ENCODE data around the gene CCL25.
"Not testable (repeated sequence)": the region's sequence is repeated elsewhere in the genome, so short reads cannot be mapped to it uniquely, and the experiment has no call there.

The CCL25 gene

DNA sequence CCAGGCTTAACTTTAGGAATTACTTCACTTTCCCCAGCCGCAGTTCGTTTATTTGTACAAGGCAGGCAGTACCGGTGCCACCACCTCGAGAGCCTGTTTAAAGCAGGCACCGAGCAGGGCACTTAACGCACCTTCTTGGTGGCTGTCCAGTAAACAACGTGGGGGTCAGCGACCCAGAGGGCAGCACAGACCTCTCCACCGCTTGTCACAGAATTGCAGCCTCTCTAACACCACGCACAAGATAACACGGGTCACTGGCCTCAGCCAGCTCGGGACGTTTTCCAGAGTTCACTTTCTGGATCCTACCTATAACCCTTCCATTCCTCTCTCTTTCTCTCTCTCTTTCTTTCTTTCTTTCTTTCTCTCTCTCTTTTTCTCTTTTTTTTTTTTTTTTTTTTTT, 30.3 kb upstream of the CCL25 start:
- TF ChIP-seq, protein P1, sequence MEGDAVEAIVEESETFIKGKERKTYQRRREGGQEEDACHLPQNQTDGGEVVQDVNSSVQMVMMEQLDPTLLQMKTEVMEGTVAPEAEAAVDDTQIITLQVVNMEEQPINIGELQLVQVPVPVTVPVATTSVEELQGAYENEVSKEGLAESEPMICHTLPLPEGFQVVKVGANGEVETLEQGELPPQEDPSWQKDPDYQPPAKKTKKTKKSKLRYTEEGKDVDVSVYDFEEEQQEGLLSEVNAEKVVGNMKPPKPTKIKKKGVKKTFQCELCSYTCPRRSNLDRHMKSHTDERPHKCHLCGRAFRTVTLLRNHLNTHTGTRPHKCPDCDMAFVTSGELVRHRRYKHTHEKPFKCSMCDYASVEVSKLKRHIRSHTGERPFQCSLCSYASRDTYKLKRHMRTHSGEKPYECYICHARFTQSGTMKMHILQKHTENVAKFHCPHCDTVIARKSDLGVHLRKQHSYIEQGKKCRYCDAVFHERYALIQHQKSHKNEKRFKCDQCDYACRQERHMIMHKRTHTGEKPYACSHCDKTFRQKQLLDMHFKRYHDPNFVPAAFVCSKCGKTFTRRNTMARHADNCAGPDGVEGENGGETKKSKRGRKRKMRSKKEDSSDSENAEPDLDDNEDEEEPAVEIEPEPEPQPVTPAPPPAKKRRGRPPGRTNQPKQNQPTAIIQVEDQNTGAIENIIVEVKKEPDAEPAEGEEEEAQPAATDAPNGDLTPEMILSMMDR (conservative IDR thresholded peaks at IDR 0.05), result no peak
- H3K27ac ChIP-seq, result no peak overlapping the region

DNA sequence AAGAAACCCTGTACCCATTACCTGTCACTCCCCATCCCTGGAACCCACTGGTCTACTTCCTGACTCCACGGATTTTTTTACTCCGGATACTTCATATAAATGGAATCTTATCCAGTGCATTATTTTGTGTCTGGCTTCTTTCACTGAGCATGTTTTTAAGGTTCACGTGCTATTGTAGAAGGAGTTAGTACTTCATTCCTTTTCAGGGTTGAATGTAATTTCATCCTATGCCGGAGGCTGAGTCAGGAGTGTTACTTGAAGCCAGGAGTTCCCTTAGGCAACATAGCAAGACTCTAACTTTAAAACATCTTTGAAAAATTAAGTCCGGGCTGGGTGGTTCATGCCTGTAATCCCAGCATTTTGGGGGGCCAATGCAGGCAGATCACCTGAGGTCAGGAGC, 29.2 kb upstream of the CCL25 start:
- TF ChIP-seq, protein P1 (conservative IDR thresholded peaks at IDR 0.05), result no peak
- no peak overlapping the region for H3K27ac ChIP-seq

DNA sequence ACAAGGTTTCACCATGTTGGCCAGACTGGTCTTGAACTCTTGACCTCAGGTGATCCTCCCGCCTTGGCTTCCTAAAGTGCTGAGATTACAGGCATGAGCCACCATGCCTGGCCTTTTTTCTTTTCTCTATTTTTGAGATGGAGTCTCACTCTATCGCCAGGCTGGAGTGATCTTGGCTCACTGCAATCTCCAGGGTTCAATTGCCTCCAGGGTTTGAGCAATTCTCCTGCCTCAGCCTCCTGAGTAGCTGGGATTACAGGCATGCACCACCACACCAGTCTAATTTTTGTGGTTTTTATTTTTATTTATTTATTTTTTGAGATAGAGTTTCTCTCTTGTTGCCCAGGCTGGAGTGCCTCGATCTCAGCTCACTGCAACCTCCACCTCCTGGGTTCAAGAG, 28.3 kb upstream of the CCL25 start:
- H3K27ac ChIP-seq, result not testable (repeated sequence)

DNA sequence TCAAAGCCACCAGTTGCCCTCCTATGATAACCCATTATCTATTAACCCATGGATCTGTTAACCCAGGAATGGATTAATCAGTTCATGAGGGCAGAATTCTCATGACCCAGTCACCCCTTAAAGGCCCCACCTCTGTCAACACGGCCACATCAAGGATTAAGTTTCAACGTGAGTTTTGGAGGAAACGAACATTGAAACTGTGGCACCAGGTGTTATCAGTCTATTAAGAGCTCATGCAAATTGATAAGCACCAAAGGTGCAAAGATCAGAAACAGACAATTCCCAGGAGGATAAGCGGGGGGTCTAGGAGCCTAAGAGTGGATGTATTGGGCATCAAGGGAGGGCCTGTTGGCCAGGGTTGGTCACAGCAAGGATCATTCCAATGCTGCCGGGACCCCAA, 27.2 kb upstream of the CCL25 start:
- no peak overlapping the region for H3K27ac ChIP-seq
- TF ChIP-seq, protein P1 (conservative IDR thresholded peaks at IDR 0.05), result no peak

DNA sequence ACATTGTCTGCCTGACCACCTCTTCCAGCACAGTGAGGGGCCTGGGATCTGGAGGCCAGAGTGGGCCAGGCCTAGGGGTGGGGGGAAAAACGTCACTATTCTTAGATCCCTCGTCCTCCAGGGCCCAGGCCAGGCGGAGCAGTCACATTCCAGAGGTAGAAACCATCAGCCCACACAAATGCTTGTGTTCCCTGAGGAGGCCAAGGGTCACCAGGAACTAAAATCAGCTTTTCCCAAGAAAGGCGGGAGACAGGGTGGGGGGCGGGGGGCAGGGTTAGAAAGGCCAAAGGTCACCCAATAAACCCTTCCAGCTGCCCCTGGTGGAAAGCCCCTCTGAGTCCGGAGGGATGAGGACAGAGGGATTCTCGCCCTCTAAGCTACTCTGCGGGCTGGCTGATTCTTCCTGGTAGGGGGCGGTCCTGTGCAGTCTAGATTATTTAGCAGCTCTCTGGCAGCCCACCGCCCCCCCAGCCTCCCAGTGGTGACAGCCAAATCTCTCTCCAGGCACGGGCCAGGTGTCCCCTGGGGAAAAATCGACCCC, 23.5 kb upstream of the CCL25 start:
- H3K27ac ChIP-seq, result no peak overlapping the region

DNA sequence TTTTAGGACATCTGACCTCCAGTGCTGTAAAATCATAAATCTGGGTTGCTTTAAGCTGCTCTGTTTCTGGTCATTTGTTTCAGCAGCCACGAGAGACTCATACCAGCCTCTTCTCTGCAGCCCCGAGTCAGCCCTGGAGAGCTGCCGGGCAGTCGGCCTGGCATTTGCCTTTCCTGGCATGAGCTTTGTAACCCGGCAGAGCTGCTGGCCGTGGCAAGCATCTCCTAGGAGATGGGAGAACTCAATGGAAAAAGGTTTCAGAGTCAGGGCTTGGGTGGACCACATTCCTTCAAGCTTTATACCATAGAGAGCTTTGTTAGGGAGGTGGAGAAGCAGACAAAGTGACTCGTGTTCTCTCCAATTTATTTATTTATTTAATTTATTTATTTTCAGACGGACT, 21.6 kb upstream of the CCL25 start:
- TF ChIP-seq, protein P1 (conservative IDR thresholded peaks at IDR 0.05), result no peak
- H3K27ac ChIP-seq, result no peak overlapping the region

More for the DNA sequence above, 23.5 kb upstream of the CCL25 start:
- TF ChIP-seq, protein P1 (conservative IDR thresholded peaks at IDR 0.05), result no peak

DNA sequence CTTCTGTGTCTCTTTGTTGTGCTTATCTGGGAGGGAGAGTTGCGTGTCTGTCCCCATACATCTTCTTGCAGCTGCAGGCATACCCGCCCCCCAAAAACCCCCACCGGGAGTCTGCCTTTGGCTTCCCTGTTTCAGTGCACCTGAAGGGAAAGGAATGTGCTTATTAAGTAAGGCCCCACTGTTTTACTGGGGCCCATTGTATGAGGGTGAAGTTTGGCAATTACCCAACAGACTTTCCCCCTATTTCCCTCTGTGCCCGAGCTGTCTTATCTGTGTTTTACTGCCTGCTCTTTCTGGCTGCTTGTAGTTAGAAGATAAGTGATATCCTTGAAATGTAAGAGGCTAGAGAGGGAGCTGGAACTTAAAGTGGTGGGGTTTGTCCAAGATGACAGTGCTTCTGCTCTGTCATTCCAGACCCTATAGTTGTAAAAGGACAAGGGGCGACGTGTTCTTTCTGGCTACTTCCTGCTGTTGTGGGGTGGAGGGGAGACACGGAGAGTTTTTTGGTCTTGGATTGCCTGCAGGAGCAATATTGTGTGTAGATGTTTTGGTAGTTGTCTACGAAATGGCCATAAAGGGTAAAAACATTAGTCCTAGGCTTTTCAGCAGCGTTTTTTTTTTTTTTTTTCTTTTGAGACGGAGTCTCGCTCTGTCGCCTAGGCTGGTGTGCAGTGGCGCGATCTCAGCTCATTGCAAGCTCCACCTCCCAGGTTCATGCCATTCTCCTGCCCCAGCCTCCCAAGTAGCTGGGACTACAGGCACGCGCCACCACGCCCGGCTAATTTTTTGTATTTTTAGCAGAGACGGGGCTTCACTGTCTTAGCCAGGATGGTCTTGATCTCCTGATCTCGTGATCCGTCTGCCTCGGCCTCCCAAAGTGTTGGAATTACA, 19.0 kb upstream of the CCL25 start:
- not testable (repeated sequence) for H3K27ac ChIP-seq

DNA sequence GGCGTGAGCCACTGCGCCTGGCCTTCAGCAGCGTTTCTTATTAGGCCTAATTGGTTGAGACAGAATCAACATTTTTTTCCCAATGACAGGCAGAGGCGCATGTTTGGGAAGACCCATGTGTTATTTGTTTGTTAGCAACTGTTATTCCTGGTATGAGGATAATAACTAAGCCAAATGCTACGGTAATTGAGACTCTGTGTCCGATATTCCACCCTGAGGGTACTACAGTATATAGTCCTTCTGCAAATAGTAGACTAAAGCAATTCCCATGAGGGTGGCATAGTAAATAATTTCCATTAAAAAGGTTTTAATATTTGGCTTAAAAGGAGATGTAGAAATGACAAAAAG, 18.4 kb upstream of the CCL25 start:
- TF ChIP-seq, protein P1 (conservative IDR thresholded peaks at IDR 0.05), result no peak
- H3K27ac ChIP-seq, result no peak overlapping the region

Measured in VCaP (cell line).